AG04450 (cell line): ENCODE measurements around the gene CDH15. TPM values are rescaled to one million over a fixed set of nuclear protein-coding genes. Genes with fewer than 3 reads are reported as not detected.
A peak's percentile ranks its signal among the peaks of the same experiment; 100 is the strongest.

Experiments
- CTCF ChIA-PET: fragments of 300-600, 350-600 bp; formaldehyde crosslinking; extraction: SDS; loops from one replicate; lab custom pipeline; 2022; ENCODE audit warnings: antibody characterized with exemption, inconsistent platforms; lab: Charles Lee
- POLR2A ChIA-PET: fragments of 350-600 bp; formaldehyde crosslinking; extraction: SDS; loops from one replicate; lab custom pipeline; 2021; ENCODE audit warnings: antibody characterized with exemption, inconsistent platforms; lab: Yijun Ruan, JAX
- DNase-seq: peaks from one replicate; pipeline ENCODE4 v3.0.0-alpha.2; 2011; ENCODE audit warnings: low read depth, low spot score
- H3K27ac ChIP-seq: one replicate; pipeline ENCODE4 v1.5.1; 2012; ENCODE audit warnings: low read depth, low read length, control low read depth
- H3K27me3 ChIP-seq: one replicate; pipeline ENCODE4 v1.6.0; 2012; ENCODE audit warnings: low read length; ENCODE audit not compliant: control insufficient read depth, insufficient read depth
- H3K4me3 ChIP-seq: 2 replicates; pipeline ENCODE4 v1.5.1; 2011; ENCODE audit warnings: mild to moderate bottlenecking, low read depth, low read length, control low read depth
- H3K9me3 ChIP-seq: 2 replicates; pipeline ENCODE4 v1.5.1; 2012; ENCODE audit warnings: low read length; ENCODE audit not compliant: control insufficient read depth, insufficient read depth
- CTCF ChIP-seq: IDR thresholded peaks from 2 replicates; pipeline ENCODE4 v1.5.1; 2011; ENCODE audit warnings: low read depth, low read length, control low read depth, inconsistent platforms
- polyA minus RNA-seq: library from RNA; depleted of rRNA, polyadenylated mRNA; stranded (reverse); fragments of >200 nt; gene quantifications from 2 replicates; pipeline ENCODE4 v1.2.3, GENCODE V29; 2011; rRNA and poly(A)+ RNA removed
- polyA plus RNA-seq: library from polyadenylated mRNA; depleted of rRNA; stranded (reverse); fragments of >200 nt; gene quantifications from 2 replicates; pipeline ENCODE4 v1.2.3, GENCODE V29; 2011; rRNA removed

The CDH15 gene
- polyA plus RNA-seq (0.11 and 0.12 TPM in 2 replicates), polyA minus RNA-seq (not detected in 2 replicates)

- no peak for TF ChIP-seq CTCF
- POLR2A ChIA-PET: no interaction called here
- peak within 1 kb of the TSS; percentile 35 for H3K4me3 ChIP-seq
- H3K27ac ChIP-seq: no peak within 1 kb of the TSS
- CTCF ChIA-PET: interaction anchor here (0.6 to 1.1 kb wide), 2 partner anchors 69 to 314 kb away, joined by 3 to 4 read pairs; partner anchors contain the start of genes GALNS and TRAPPC2L
- H3K9me3 ChIP-seq: peaks cover 4% of the 10 kb centered on the region; the same call in 1 of the 2 replicates
- peaks cover 78% of the 10 kb centered on the region for H3K27me3 ChIP-seq
- peak; percentile 64 for DNase-seq
Measured at GRCh38 chr16:89171216-89172170, at the start of gene CDH15. Gene CDH15, plus strand, starts transcription at chr16:89171748. Its CDS starts 84 bp downstream, at chr16:89171832.

- POLR2A ChIA-PET: no interaction called here
- no peak overlapping the region for H3K27ac ChIP-seq
- H3K27me3 ChIP-seq: no peaks in the 10 kb centered on the region
- no peak for DNase-seq
- H3K9me3 ChIP-seq: no peaks in the 10 kb centered on the region; the same call in 1 of the 2 replicates
- CTCF ChIA-PET: no interaction called here
- H3K4me3 ChIP-seq: no peak overlapping the region
- no peak for TF ChIP-seq CTCF
Measured at GRCh38 chr16:89122322-89122851, 49.2 kb upstream of the CDH15 start.

- no peak for TF ChIP-seq CTCF
- POLR2A ChIA-PET: no interaction called here
- Histone ChIP-seq H3K27me3 (no peaks in the 10 kb centered on the region), H3K27ac (no peak overlapping the region), H3K4me3 (no peak overlapping the region), H3K9me3 (no peaks in the 10 kb centered on the region; the same call in 1 of the 2 replicates)
- CTCF ChIA-PET: no interaction called here
- no peak for DNase-seq
Measured at GRCh38 chr16:89123001-89123830, 48.3 kb upstream of the CDH15 start.

GRCh38 chr16:89123831-89124100, 47.8 kb upstream of the CDH15 start:
- no peak overlapping the region for H3K4me3 ChIP-seq
- peaks cover 1% of the 10 kb centered on the region; the same call in 1 of the 2 replicates for H3K9me3 ChIP-seq
- no peak for DNase-seq
- no peaks in the 10 kb centered on the region for H3K27me3 ChIP-seq
- ChIA-PET CTCF (no interaction called here), POLR2A (no interaction called here)
- no peak overlapping the region for H3K27ac ChIP-seq
- no peak for TF ChIP-seq CTCF
